Prostate gland (tissue), 2 donors: ENCODE data around the gene DENND1C. TPM values are rescaled to one million over a fixed set of nuclear protein-coding genes. Genes with fewer than 3 reads are reported as not detected.
A peak's percentile ranks its signal among the peaks of the same experiment; 100 is the strongest.

ENCODE experiments used
- DNase-seq: peaks from one replicate; pipeline ENCODE4 v3.0.0-alpha.2; 2019; ENCODE audit warnings: low spot score
- H3K27ac ChIP-seq, 2 donors: fragments of 200-600 bp; sonication (generic); 2 replicates each; pipeline ENCODE4 v1.5.1; 2017 to 2019
- H3K27me3 ChIP-seq: fragments of 200-600 bp; sonication (generic); replicated peaks from 2 replicates; pipeline ENCODE4 v1.5.1; 2019; ENCODE audit not compliant: insufficient read depth
- H3K36me3 ChIP-seq, 2 donors: fragments of 200-600 bp; sonication (generic); 1 replicate in 1 of 2; 2 replicates in 1 of 2; pipeline versions ENCODE4 v1.5.1 to v1.8.1; 2017 to 2019
- H3K4me1 ChIP-seq: fragments of 200-600 bp; sonication (generic); replicated peaks from 2 replicates; pipeline ENCODE4 v1.5.1; 2019
- H3K4me3 ChIP-seq, 2 donors: fragments of 200-600 bp; sonication (generic); 2 replicates each; pipeline ENCODE4 v1.5.1; 2017 to 2019
- H3K9me3 ChIP-seq: fragments of 200-600 bp; sonication (generic); 2 replicates; pipeline ENCODE4 v1.5.1; 2017
- POLR2A ChIP-seq: fragments of 450-650 bp; IDR thresholded peaks from one replicate; pipeline ENCODE4 v1.6.1; 2016; ENCODE audit warnings: antibody characterized with exemption, mild to moderate bottlenecking
- POLR2AphosphoS5 ChIP-seq: sonication (generic); formaldehyde crosslinking; IDR thresholded peaks from one replicate; pipeline ENCODE4 v1.6.1; 2017; ENCODE audit warnings: antibody characterized with exemption
- WGBS: methylation state at CpG from one replicate; pipeline ENCODE4 v1.1.5; 2018; 5-methylcytosine and 5-hydroxymethylcytosine counted together
- intact Hi-C: fragments of 100-400 bp; cut with DNase I; formaldehyde crosslinking; loops from one replicate; pipeline ENCODE4 v1.14.2; 2022
- total RNA-seq, 2 donors: library from RNA; depleted of rRNA; stranded (reverse); fragments of >200 nt; gene quantifications; one replicate each; pipeline ENCODE4 v1.1.0, GENCODE V29; 2016
- TF ChIP-seq, protein P1 (sequence below), 4 experiments: fragments of 200-600 bp in 2 of 4; fragments of 450-650 bp in 2 of 4; sonication (generic) in 2 of 4; IDR thresholded peaks; 1 replicate in 3 of 4; 2 replicates in 1 of 4; pipeline ENCODE4 v1.5.1; 2016 to 2019; ENCODE audit warnings: antibody characterized with exemption in 4 of 4, mild to moderate bottlenecking in 2 of 4, moderate library complexity in 2 of 4

Gene DENND1C
- total RNA-seq, 2 donors from 2014 or later = 0.91 to 1.4 TPM

DNA sequence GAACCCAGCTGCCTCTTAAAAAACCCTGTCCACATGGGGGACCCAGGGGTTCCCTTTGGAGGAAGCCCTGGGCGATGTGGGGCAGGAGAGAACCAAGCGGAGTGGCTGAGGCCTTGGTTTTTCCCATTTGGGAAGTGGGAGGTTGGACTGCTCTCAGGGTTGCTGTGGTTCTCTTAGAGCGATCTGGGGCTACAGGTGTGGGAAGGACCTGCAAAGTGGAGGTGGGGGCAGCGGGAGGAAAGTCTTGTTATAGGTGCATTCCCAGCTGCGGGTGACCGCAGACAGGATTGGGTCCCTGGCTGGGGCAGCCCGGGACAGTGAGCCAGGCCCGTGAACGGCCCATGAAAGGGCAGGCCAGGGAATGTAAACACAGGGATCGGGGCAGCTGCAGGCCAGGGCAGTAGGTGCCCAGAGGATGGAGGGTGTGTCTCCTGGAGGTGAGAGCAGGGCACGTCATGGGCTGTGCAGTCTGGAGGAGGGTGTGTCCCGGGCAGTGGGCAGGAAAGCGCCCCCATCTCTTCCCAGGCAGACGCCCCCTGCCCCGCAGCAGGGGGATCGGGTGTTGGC is 22.8 kb downstream of the DENND1C start:
- Histone ChIP-seq H3K27me3 (no peaks in the 10 kb centered on the region), H3K4me1 (no peaks in the 10 kb centered on the region), H3K9me3 (no peaks in the 10 kb centered on the region), H3K4me3 (peak overlapping the region; percentile 74 to 79), H3K27ac (peak overlapping the region; percentile 79 to 90), H3K36me3 (peaks cover 0 to 8% of the 10 kb centered on the region in 2 donors)
- no peak for TF ChIP-seq POLR2A
- TF ChIP-seq, protein P1, sequence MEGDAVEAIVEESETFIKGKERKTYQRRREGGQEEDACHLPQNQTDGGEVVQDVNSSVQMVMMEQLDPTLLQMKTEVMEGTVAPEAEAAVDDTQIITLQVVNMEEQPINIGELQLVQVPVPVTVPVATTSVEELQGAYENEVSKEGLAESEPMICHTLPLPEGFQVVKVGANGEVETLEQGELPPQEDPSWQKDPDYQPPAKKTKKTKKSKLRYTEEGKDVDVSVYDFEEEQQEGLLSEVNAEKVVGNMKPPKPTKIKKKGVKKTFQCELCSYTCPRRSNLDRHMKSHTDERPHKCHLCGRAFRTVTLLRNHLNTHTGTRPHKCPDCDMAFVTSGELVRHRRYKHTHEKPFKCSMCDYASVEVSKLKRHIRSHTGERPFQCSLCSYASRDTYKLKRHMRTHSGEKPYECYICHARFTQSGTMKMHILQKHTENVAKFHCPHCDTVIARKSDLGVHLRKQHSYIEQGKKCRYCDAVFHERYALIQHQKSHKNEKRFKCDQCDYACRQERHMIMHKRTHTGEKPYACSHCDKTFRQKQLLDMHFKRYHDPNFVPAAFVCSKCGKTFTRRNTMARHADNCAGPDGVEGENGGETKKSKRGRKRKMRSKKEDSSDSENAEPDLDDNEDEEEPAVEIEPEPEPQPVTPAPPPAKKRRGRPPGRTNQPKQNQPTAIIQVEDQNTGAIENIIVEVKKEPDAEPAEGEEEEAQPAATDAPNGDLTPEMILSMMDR (IDR thresholded peaks at IDR 0.05) = peak in 1 of 4 experiments; percentile 5
- 27% methylated on average over 16 of the region's 16 CpGs for WGBS
- no peak for DNase-seq
- intact Hi-C loops = no loop called here

DNA sequence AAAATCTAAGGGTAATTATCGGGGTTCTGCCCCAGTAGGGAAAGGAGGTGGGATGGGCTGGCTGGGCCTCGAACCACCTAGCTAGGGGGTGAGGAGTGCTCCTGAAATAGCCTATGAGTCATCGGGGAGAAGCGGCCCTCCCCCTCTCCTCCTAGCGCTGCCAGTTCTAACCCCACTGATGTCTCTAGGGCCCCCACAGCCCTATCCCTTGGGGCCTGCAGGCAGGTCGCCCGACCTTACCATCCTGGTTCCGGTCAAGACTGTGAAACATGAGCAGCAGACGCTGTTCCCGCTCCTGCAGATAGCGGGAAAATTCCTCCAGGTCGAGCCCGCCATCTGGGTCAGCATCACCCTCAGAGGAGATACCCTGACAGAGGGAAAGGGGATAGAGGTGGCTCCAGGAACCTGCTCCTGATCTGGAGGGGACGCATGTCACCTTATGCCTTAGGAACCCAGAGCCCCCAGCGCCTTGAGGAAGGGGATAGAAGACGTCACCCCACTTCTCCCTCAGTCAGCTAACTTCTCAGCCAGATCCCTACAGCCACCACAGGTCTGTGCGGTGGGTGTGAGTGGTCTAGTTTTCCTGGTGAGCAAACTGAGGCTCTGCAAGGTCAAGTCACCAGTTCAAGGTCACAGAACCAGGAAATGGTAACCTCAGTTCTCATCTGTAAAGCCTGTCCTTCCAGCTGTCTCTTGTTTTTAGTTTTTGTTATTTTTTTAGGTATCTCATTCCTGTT is 23.5 kb downstream of the DENND1C start:
- Histone ChIP-seq H3K4me1 (no peaks in the 10 kb centered on the region), H3K36me3 (peaks cover 0 to 11% of the 10 kb centered on the region in 2 donors), H3K27ac (no peak overlapping the region), H3K9me3 (no peaks in the 10 kb centered on the region), H3K27me3 (no peaks in the 10 kb centered on the region), H3K4me3 (no peak overlapping the region)
- no peak for TF ChIP-seq POLR2AphosphoS5
- TF ChIP-seq, protein P1 (IDR thresholded peaks at IDR 0.05) = no peak
- no peak for TF ChIP-seq POLR2A
- 91% methylated on average over 17 of the region's 17 CpGs for WGBS
- intact Hi-C loops = no loop called here
- no peak for DNase-seq

DNA sequence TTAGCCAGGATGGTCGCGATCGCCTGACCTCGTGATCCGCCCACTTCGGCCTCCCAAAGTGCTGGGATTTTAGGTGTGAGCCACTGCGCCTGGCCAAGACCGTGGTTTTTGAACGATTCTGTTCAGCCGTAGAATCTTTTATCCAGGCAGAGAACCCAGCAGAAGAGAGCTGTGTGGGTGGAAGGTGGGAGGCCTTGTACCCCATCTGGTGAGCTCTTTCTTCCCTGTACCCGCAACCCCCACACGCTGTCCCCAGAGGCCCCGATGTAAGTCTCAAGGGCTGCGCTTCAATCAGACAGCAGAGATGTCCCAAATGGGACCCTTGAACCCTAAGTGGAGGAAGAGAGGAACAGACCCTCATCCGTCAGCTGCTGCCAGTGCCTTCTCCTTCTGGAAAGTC is 25.7 kb downstream of the DENND1C start:
- no peaks in the 10 kb centered on the region for H3K27me3 ChIP-seq
- TF ChIP-seq, protein P1 (IDR thresholded peaks at IDR 0.05) = no peak
- TF ChIP-seq POLR2A (no peak), POLR2AphosphoS5 (no peak)
- WGBS = 94% methylated on average over 15 of the region's 15 CpGs
- H3K4me1 ChIP-seq = no peaks in the 10 kb centered on the region
- no peak for DNase-seq
- no peaks in the 10 kb centered on the region for H3K9me3 ChIP-seq
- peaks cover 0 to 11% of the 10 kb centered on the region in 2 donors for H3K36me3 ChIP-seq
- no peak overlapping the region for H3K4me3 ChIP-seq
- intact Hi-C loops = no loop called here
- H3K27ac ChIP-seq = no peak overlapping the region

DNA sequence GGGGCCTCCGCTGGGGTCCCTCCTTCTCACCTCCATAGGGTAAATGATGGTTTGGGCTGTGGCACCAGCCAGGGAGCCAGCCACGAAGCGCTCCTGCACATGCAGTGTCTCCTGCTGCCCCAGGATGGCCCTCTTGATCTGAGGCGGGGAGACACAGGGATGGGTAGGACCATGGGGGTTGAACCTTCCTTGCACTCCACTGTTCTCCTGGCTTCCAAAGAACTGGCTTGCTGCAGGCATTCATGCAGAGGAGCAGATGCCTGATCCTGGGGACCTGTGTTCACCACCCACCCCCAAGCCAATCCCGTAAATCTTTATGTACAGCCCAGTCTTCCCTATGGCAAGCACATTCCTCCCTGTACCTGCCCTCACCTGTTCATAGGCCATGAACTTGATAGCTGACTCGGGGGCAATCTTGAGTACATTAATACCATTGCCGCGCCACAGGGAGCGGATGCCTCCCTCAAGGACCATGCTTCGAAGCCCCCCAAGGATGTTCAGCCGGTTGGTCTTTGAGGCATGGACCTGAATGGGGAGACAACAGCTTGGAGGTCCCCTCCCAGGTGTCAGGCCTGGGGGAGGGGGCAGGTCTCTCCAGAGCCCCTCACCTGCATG is 27.5 kb downstream of the DENND1C start:
- intact Hi-C loops = no loop called here
- Histone ChIP-seq H3K27me3 (no peaks in the 10 kb centered on the region), H3K9me3 (no peaks in the 10 kb centered on the region), H3K36me3 (peaks cover 0 to 11% of the 10 kb centered on the region in 2 donors), H3K27ac (no peak overlapping the region), H3K4me3 (no peak overlapping the region), H3K4me1 (no peaks in the 10 kb centered on the region)
- 96% methylated on average over 11 of the region's 11 CpGs for WGBS
- no peak for TF ChIP-seq POLR2AphosphoS5
- TF ChIP-seq POLR2A = no peak
- TF ChIP-seq, protein P1 (IDR thresholded peaks at IDR 0.05) = no peak
- DNase-seq = no peak
